ENCODE measurements around the gene CHPT1.

The CHPT1 gene

GRCh38 chr12:101727098-101727497 lies 29.7 kb downstream of the CHPT1 start:
- H2AK5ac ChIP-seq (ENCODE audit: low read depth, low read length) = no peak overlapping the region
- H3K14ac ChIP-seq (ENCODE audit: low read length) = no peak overlapping the region
- no peak overlapping the region for H3K18ac ChIP-seq (ENCODE audit: low read length)
- no peak overlapping the region for H2BK120ac ChIP-seq (ENCODE audit: low read depth, low read length)
- H3K79me1 ChIP-seq (ENCODE audit: low read depth, low read length) = no peaks in the 10 kb centered on the region
- H3K4ac ChIP-seq (ENCODE audit: low read length) = no peak overlapping the region
- H3K27me3 ChIP-seq (ENCODE audit: control insufficient read depth in 3 of 3, insufficient read depth in 3 of 3, low read depth in 1 of 3, low read length in 3 of 3) = no peaks in the 10 kb centered on the region
- H4K91ac ChIP-seq (ENCODE audit: low read depth, low read length, poor library complexity) = no peak overlapping the region
- no peak overlapping the region for H3K4me3 ChIP-seq (ENCODE audit: low read length in 2 of 2)
- H3K4me2 ChIP-seq (ENCODE audit: insufficient read depth, low read length, poor library complexity, severe bottlenecking) = no peak overlapping the region
- H2AFZ ChIP-seq (ENCODE audit: low read length) = no peak overlapping the region
- no peak overlapping the region for H3K9ac ChIP-seq (ENCODE audit: low read depth, low read length, poor library complexity)
- H3K27ac ChIP-seq (replicated peaks; ENCODE audit: low read length) = no peak overlapping the region
- no peak overlapping the region for H4K8ac ChIP-seq (ENCODE audit: low read depth, low read length)
- H3K23ac ChIP-seq (ENCODE audit: low read depth, low read length, poor library complexity) = no peak overlapping the region
- no peaks in the 10 kb centered on the region for H3K4me1 ChIP-seq (ENCODE audit: control insufficient read depth in 2 of 2, insufficient read depth in 1 of 2, low read depth in 1 of 2, low read length in 2 of 2)
- H2BK12ac ChIP-seq (ENCODE audit: low read length) = no peak overlapping the region
- H3K9me3 ChIP-seq (replicated peaks in 1 of 2; ENCODE audit: control insufficient read depth in 2 of 2, insufficient read depth in 1 of 2, low read depth in 1 of 2, low read length in 2 of 2) = no peaks in the 10 kb centered on the region
- H2BK15ac ChIP-seq (ENCODE audit: low read length) = no peak overlapping the region
- no peak overlapping the region for H2BK5ac ChIP-seq (ENCODE audit: low read length)
- no peak for DNase-seq (ENCODE audit: low spot score)
- peaks cover 0 to 2% of the 10 kb centered on the region in 2 donors for H3K36me3 ChIP-seq (replicated peaks in 1 of 2; ENCODE audit: control insufficient read depth in 2 of 2, insufficient read depth in 2 of 2, low read length in 2 of 2)

DNA sequence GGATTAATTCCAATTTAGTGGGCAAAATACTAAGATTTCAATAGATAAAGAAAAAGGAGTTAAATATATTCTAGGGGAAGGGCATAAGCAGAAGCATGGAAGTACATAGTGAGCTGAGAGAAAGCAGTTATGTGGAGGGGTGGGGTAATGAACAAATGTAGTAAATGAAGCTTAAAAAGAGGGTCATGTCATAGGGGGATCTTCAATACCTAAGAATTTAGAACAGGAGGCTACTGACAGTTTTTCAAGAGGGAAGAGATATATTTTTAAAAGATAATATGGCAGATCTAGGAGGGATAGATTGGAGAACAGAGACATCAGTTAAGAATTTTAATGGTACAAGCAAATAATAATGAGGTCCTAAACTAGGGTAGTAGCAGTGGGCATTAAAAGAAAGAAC lies 32.4 kb downstream of the CHPT1 start:
- H2BK5ac ChIP-seq (ENCODE audit: low read length) = no peak overlapping the region

GRCh38 chr12:101732318-101732717 lies 34.9 kb downstream of the CHPT1 start:
- Histone ChIP-seq H3K79me1 (ENCODE audit: low read depth, low read length) (no peaks in the 10 kb centered on the region), H3K14ac (ENCODE audit: low read length) (no peak overlapping the region), H3K27me3 (ENCODE audit: control insufficient read depth in 3 of 3, insufficient read depth in 3 of 3, low read depth in 1 of 3, low read length in 3 of 3) (no peaks in the 10 kb centered on the region), H2BK12ac (ENCODE audit: low read length) (no peak overlapping the region), H3K4ac (ENCODE audit: low read length) (no peak overlapping the region), H3K9me3 (replicated peaks in 1 of 2; ENCODE audit: control insufficient read depth in 2 of 2, insufficient read depth in 1 of 2, low read depth in 1 of 2, low read length in 2 of 2) (no peaks in the 10 kb centered on the region), H2BK5ac (ENCODE audit: low read length) (no peak overlapping the region), H4K8ac (ENCODE audit: low read depth, low read length) (no peak overlapping the region), H3K18ac (ENCODE audit: low read length) (no peak overlapping the region), H3K4me1 (ENCODE audit: control insufficient read depth in 2 of 2, insufficient read depth in 1 of 2, low read depth in 1 of 2, low read length in 2 of 2) (no peaks in the 10 kb centered on the region), H3K4me2 (ENCODE audit: insufficient read depth, low read length, poor library complexity, severe bottlenecking) (no peak overlapping the region), H2BK120ac (ENCODE audit: low read depth, low read length) (no peak overlapping the region), H4K91ac (ENCODE audit: low read depth, low read length, poor library complexity) (no peak overlapping the region), H3K23ac (ENCODE audit: low read depth, low read length, poor library complexity) (no peak overlapping the region), H3K9ac (ENCODE audit: low read depth, low read length, poor library complexity) (no peak overlapping the region), H3K36me3 (replicated peaks in 1 of 2; ENCODE audit: control insufficient read depth in 2 of 2, insufficient read depth in 2 of 2, low read length in 2 of 2) (peaks cover 0 to 3% of the 10 kb centered on the region in 2 donors), H2BK15ac (ENCODE audit: low read length) (no peak overlapping the region), H3K4me3 (ENCODE audit: low read length in 2 of 2) (no peak overlapping the region), H2AFZ (ENCODE audit: low read length) (no peak overlapping the region), H2AK5ac (ENCODE audit: low read depth, low read length) (no peak overlapping the region), H3K27ac (replicated peaks; ENCODE audit: low read length) (no peak overlapping the region)
- DNase-seq (ENCODE audit: low spot score) = no peak
- WGBS, 2 donors (ENCODE audit: extremely low coverage in 2 of 2, insufficient read length in 2 of 2, insufficient replicate concordance in 1 of 2) = no CpG with 5 or more reads among the region's 1 CpG

More for the DNA sequence above, 32.4 kb downstream of the CHPT1 start:
- Histone ChIP-seq H3K9me3 (replicated peaks in 1 of 2; ENCODE audit: control insufficient read depth in 2 of 2, insufficient read depth in 1 of 2, low read depth in 1 of 2, low read length in 2 of 2) (no peaks in the 10 kb centered on the region), H3K4me1 (ENCODE audit: control insufficient read depth in 2 of 2, insufficient read depth in 1 of 2, low read depth in 1 of 2, low read length in 2 of 2) (no peaks in the 10 kb centered on the region), H3K4ac (ENCODE audit: low read length) (no peak overlapping the region), H3K14ac (ENCODE audit: low read length) (no peak overlapping the region), H3K36me3 (replicated peaks in 1 of 2; ENCODE audit: control insufficient read depth in 2 of 2, insufficient read depth in 2 of 2, low read length in 2 of 2) (peaks cover 0 to 3% of the 10 kb centered on the region in 2 donors), H3K9ac (ENCODE audit: low read depth, low read length, poor library complexity) (no peak overlapping the region), H4K91ac (ENCODE audit: low read depth, low read length, poor library complexity) (no peak overlapping the region), H3K79me1 (ENCODE audit: low read depth, low read length) (no peaks in the 10 kb centered on the region), H2AFZ (ENCODE audit: low read length) (no peak overlapping the region), H3K18ac (ENCODE audit: low read length) (no peak overlapping the region), H3K27ac (replicated peaks; ENCODE audit: low read length) (no peak overlapping the region), H2BK15ac (ENCODE audit: low read length) (no peak overlapping the region), H2AK5ac (ENCODE audit: low read depth, low read length) (no peak overlapping the region), H3K4me3 (ENCODE audit: low read length in 2 of 2) (no peak overlapping the region), H3K27me3 (ENCODE audit: control insufficient read depth in 3 of 3, insufficient read depth in 3 of 3, low read depth in 1 of 3, low read length in 3 of 3) (no peaks in the 10 kb centered on the region), H4K8ac (ENCODE audit: low read depth, low read length) (no peak overlapping the region), H2BK120ac (ENCODE audit: low read depth, low read length) (no peak overlapping the region), H2BK12ac (ENCODE audit: low read length) (no peak overlapping the region), H3K23ac (ENCODE audit: low read depth, low read length, poor library complexity) (no peak overlapping the region), H3K4me2 (ENCODE audit: insufficient read depth, low read length, poor library complexity, severe bottlenecking) (no peak overlapping the region)
- no peak for DNase-seq (ENCODE audit: low spot score)

- Histone ChIP-seq H4K91ac (ENCODE audit: low read depth, low read length, poor library complexity) (no peak overlapping the region), H3K9me3 (replicated peaks in 1 of 2; ENCODE audit: control insufficient read depth in 2 of 2, insufficient read depth in 1 of 2, low read depth in 1 of 2, low read length in 2 of 2) (no peaks in the 10 kb centered on the region), H2AFZ (ENCODE audit: low read length) (no peak overlapping the region), H2AK5ac (ENCODE audit: low read depth, low read length) (no peak overlapping the region), H3K79me1 (ENCODE audit: low read depth, low read length) (no peaks in the 10 kb centered on the region), H3K14ac (ENCODE audit: low read length) (no peak overlapping the region), H2BK12ac (ENCODE audit: low read length) (no peak overlapping the region), H3K27me3 (ENCODE audit: control insufficient read depth in 3 of 3, insufficient read depth in 3 of 3, low read depth in 1 of 3, low read length in 3 of 3) (no peaks in the 10 kb centered on the region), H3K9ac (ENCODE audit: low read depth, low read length, poor library complexity) (no peak overlapping the region), H3K4ac (ENCODE audit: low read length) (no peak overlapping the region), H3K27ac (replicated peaks; ENCODE audit: low read length) (no peak overlapping the region), H3K4me2 (ENCODE audit: insufficient read depth, low read length, poor library complexity, severe bottlenecking) (no peak overlapping the region), H4K8ac (ENCODE audit: low read depth, low read length) (no peak overlapping the region), H2BK120ac (ENCODE audit: low read depth, low read length) (no peak overlapping the region), H3K36me3 (replicated peaks in 1 of 2; ENCODE audit: control insufficient read depth in 2 of 2, insufficient read depth in 2 of 2, low read length in 2 of 2) (peaks cover 0 to 3% of the 10 kb centered on the region in 2 donors), H3K18ac (ENCODE audit: low read length) (no peak overlapping the region), H3K23ac (ENCODE audit: low read depth, low read length, poor library complexity) (no peak overlapping the region), H2BK5ac (ENCODE audit: low read length) (no peak overlapping the region), H3K4me3 (ENCODE audit: low read length in 2 of 2) (no peak overlapping the region), H2BK15ac (ENCODE audit: low read length) (no peak overlapping the region), H3K4me1 (ENCODE audit: control insufficient read depth in 2 of 2, insufficient read depth in 1 of 2, low read depth in 1 of 2, low read length in 2 of 2) (no peaks in the 10 kb centered on the region)
- no peak for DNase-seq (ENCODE audit: low spot score)
- WGBS, 2 donors (ENCODE audit: extremely low coverage in 2 of 2, insufficient read length in 2 of 2, insufficient replicate concordance in 1 of 2) = no CpG with 5 or more reads among the region's 2 CpGs
Observed at GRCh38 chr12:101733166-101733565, 35.7 kb downstream of the CHPT1 start.

Data from neuronal stem cell (in vitro differentiated cells).